Measurements from ENCODE around the gene FGF23.

GRCh38 chr12:4383304-4383865 is 3.9 kb upstream of the FGF23 start:
- no peak for TF ChIP-seq HDGF (IDR thresholded peaks at IDR 0.05; ENCODE audit: borderline replicate concordance)
- TF ChIP-seq SP1 (IDR thresholded peaks at IDR 0.05): no peak
